ENCODE data around the gene ANKRD34A. TPM values are rescaled to one million over a fixed set of nuclear protein-coding genes. Genes with fewer than 3 reads are reported as not detected.
A peak's percentile ranks its signal among the peaks of the same experiment; 100 is the strongest.

The ANKRD34A gene
- total RNA-seq, 1 experiment from 2014 or later: 0.22 TPM

DNA sequence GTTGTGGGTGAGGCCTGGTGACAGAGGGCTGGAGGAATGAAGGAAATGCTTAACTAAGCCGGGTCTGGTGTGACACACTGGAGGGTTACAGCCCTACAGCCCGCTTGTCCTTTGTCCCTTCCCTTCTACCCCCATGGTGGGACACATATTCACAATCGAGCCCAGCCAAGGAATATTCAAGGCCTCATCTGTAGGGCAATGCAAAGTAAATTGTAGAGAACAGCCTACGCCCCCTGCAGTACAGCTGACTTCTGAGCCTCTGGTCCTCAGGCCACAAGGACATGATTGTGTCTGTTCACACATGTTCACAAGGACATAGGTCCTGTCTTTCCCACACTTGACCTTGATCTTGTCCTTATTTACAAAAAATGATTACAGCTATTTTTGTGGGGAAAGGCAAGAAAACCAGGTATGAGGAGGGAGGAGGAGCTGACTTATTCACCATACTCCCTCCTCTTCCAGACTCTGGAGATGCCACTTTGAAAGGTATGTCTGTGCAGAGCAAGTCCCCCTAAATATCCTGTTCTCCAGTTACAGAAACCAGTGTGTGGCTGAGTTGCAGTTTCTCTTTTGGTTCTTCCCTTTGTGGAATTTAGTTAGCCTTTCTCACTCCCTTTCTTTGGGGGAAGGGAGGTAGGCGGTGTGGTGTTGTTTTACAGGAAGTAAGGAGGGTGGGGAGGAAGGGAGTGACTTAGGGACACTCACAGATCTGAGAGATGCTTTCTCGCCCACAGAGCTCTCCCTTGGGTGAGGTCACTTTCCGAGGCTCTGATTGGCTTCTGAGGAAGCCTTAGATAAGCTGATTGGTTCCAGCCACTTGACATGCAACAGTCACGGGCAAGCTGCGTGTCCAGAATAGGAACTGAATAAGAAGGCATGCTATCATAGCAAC lies 14.7 kb upstream of the ANKRD34A start (continued):
- TF ChIP-seq, protein P1, sequence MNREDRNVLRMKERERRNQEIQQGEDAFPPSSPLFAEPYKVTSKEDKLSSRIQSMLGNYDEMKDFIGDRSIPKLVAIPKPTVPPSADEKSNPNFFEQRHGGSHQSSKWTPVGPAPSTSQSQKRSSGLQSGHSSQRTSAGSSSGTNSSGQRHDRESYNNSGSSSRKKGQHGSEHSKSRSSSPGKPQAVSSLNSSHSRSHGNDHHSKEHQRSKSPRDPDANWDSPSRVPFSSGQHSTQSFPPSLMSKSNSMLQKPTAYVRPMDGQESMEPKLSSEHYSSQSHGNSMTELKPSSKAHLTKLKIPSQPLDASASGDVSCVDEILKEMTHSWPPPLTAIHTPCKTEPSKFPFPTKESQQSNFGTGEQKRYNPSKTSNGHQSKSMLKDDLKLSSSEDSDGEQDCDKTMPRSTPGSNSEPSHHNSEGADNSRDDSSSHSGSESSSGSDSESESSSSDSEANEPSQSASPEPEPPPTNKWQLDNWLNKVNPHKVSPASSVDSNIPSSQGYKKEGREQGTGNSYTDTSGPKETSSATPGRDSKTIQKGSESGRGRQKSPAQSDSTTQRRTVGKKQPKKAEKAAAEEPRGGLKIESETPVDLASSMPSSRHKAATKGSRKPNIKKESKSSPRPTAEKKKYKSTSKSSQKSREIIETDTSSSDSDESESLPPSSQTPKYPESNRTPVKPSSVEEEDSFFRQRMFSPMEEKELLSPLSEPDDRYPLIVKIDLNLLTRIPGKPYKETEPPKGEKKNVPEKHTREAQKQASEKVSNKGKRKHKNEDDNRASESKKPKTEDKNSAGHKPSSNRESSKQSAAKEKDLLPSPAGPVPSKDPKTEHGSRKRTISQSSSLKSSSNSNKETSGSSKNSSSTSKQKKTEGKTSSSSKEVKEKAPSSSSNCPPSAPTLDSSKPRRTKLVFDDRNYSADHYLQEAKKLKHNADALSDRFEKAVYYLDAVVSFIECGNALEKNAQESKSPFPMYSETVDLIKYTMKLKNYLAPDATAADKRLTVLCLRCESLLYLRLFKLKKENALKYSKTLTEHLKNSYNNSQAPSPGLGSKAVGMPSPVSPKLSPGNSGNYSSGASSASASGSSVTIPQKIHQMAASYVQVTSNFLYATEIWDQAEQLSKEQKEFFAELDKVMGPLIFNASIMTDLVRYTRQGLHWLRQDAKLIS (CRISPR knock-in tag; IDR thresholded peaks at IDR 0.05; ENCODE audit: borderline replicate concordance): no peak
- TF ChIP-seq JUN (CRISPR knock-in tag; IDR thresholded peaks at IDR 0.05): no peak
- no peak for TF ChIP-seq CREM (CRISPR knock-in tag; IDR thresholded peaks at IDR 0.05)
- peak; percentile 51; the same call in 1 of the 2 replicates for TF ChIP-seq FOXK1 (CRISPR knock-in tag; IDR thresholded peaks at IDR 0.05)
- TF ChIP-seq FOXP1 (CRISPR knock-in tag; IDR thresholded peaks at IDR 0.05; ENCODE audit: borderline replicate concordance): no peak
- TF ChIP-seq ZNF263 (CRISPR knock-in tag; IDR thresholded peaks at IDR 0.05; ENCODE audit: low read depth): no peak
- TF ChIP-seq ELF4 (CRISPR knock-in tag; IDR thresholded peaks at IDR 0.05; ENCODE audit: low read depth): no peak
- no peak for TF ChIP-seq SMAD4 (CRISPR knock-in tag; IDR thresholded peaks at IDR 0.05)
- no peak for TF ChIP-seq IRF2 (CRISPR knock-in tag; IDR thresholded peaks at IDR 0.05; ENCODE audit: borderline replicate concordance, low read depth)
- TF ChIP-seq ARID4B (CRISPR knock-in tag; IDR thresholded peaks at IDR 0.05; ENCODE audit: borderline replicate concordance): 0 out of 2 replicates have a peak, but pooled peaks have one; percentile 27
- TF ChIP-seq, protein P2, sequence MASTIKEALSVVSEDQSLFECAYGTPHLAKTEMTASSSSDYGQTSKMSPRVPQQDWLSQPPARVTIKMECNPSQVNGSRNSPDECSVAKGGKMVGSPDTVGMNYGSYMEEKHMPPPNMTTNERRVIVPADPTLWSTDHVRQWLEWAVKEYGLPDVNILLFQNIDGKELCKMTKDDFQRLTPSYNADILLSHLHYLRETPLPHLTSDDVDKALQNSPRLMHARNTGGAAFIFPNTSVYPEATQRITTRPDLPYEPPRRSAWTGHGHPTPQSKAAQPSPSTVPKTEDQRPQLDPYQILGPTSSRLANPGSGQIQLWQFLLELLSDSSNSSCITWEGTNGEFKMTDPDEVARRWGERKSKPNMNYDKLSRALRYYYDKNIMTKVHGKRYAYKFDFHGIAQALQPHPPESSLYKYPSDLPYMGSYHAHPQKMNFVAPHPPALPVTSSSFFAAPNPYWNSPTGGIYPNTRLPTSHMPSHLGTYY (CRISPR knock-in tag; IDR thresholded peaks at IDR 0.05): no peak
- peak; percentile 26; the same call in 1 of the 2 replicates for TF ChIP-seq TEAD1 (CRISPR knock-in tag; IDR thresholded peaks at IDR 0.05)
- no peak for TF ChIP-seq TP53 (CRISPR knock-in tag; IDR thresholded peaks at IDR 0.05)
- no peak for TF ChIP-seq HMGA2 (CRISPR knock-in tag; IDR thresholded peaks at IDR 0.05)
- TF ChIP-seq GABPB1 (CRISPR knock-in tag; IDR thresholded peaks at IDR 0.05): no peak

GRCh38 chr1:145978471-145978853 lies 14.1 kb upstream of the ANKRD34A start:
- POLR2A ChIA-PET: interaction anchor here (1.0 to 2.7 kb wide), 5 partner anchors 12 to 119 kb away, joined by 3 to 17 read pairs (median 6); partner anchors contain the start of genes ANKRD34A, PIAS3, POLR3GL and RBM8A
- TF ChIP-seq KAT7 (CRISPR knock-in tag; IDR thresholded peaks at IDR 0.05; ENCODE audit: borderline replicate concordance): no peak
- no peak for TF ChIP-seq GRHL2 (CRISPR knock-in tag; IDR thresholded peaks at IDR 0.05; ENCODE audit: insufficient replicate concordance, severe bottlenecking)
- TF ChIP-seq, protein P1 (CRISPR knock-in tag; IDR thresholded peaks at IDR 0.05; ENCODE audit: borderline replicate concordance): no peak
- no peak for TF ChIP-seq JUN (CRISPR knock-in tag; IDR thresholded peaks at IDR 0.05)
- TF ChIP-seq NR2C2 (CRISPR knock-in tag; IDR thresholded peaks at IDR 0.05): no peak
- TF ChIP-seq E2F1 (CRISPR knock-in tag; IDR thresholded peaks at IDR 0.05): no peak

More at GRCh38 chr1:145978471-145978853, 14.1 kb upstream of the ANKRD34A start:
- Mint-ChIP-seq H3K36me3 (no peaks in the 10 kb centered on the region), H3K27ac (no peak overlapping the region), H3K27me3 (ENCODE audit: low read depth) (no peaks in the 10 kb centered on the region; the same call in 1 of the 2 replicates), H3K4me1 (peaks cover 17% of the 10 kb centered on the region), H3K4me3 (no peak overlapping the region), H3K9me3 (no peaks in the 10 kb centered on the region)
- DNase-seq (ENCODE audit: low spot score) (no peak), ATAC-seq (no peak)
- CTCF ChIA-PET: interaction anchor here (0.6 to 5.4 kb wide), 17 partner anchors 9 to 133 kb away, joined by 3 to 54 read pairs (median 11); partner anchors contain the start of genes ANKRD34A, HJV, LIX1L and NUDT17
